ENCODE results near the gene NCK2.

GRCh38 chr2:105879106-105879802 lies 134.5 kb downstream of the NCK2 start:
- TF ChIP-seq CTCF (IDR thresholded peaks at IDR 0.05) (no peak), POLR2A (IDR thresholded peaks at IDR 0.05) (no peak)
